ENCODE data around the gene GREB1.

GREB1 gene

DNA sequence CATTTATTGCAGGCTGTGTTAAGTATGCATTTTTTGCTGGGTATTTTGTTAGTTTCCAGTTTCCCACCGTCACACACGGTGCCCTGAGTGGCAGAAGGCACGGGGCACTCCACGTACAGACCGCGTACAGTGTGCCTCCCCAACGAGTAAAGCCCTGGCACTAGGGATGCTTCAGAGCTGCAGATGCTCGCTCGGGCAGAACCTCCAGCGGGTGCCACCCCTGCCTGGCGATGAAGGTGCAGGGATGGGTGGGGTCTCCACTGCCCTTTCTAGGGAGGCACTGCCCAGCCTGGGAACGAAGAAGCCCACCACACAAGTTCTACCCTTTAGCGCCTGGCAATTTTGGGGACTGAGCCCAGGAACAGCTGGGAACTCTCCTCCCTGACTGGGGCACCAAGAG, 4.1 kb downstream of the GREB1 start:
- Histone ChIP-seq H3K27me3 (no peaks in the 10 kb centered on the region), H3K4me3 (ENCODE audit: low read depth, low read length) (no peak overlapping the region), H3K36me3 (no peaks in the 10 kb centered on the region), H3K9me3 (no peaks in the 10 kb centered on the region), H3K4me1 (peaks cover 2% of the 10 kb centered on the region; the same call in 1 of the 2 replicates)
- TF ChIP-seq, protein P1, sequence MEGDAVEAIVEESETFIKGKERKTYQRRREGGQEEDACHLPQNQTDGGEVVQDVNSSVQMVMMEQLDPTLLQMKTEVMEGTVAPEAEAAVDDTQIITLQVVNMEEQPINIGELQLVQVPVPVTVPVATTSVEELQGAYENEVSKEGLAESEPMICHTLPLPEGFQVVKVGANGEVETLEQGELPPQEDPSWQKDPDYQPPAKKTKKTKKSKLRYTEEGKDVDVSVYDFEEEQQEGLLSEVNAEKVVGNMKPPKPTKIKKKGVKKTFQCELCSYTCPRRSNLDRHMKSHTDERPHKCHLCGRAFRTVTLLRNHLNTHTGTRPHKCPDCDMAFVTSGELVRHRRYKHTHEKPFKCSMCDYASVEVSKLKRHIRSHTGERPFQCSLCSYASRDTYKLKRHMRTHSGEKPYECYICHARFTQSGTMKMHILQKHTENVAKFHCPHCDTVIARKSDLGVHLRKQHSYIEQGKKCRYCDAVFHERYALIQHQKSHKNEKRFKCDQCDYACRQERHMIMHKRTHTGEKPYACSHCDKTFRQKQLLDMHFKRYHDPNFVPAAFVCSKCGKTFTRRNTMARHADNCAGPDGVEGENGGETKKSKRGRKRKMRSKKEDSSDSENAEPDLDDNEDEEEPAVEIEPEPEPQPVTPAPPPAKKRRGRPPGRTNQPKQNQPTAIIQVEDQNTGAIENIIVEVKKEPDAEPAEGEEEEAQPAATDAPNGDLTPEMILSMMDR (IDR thresholded peaks at IDR 0.05; ENCODE audit: low read depth, low read length) = no peak
- no peak for DNase-seq

DNA sequence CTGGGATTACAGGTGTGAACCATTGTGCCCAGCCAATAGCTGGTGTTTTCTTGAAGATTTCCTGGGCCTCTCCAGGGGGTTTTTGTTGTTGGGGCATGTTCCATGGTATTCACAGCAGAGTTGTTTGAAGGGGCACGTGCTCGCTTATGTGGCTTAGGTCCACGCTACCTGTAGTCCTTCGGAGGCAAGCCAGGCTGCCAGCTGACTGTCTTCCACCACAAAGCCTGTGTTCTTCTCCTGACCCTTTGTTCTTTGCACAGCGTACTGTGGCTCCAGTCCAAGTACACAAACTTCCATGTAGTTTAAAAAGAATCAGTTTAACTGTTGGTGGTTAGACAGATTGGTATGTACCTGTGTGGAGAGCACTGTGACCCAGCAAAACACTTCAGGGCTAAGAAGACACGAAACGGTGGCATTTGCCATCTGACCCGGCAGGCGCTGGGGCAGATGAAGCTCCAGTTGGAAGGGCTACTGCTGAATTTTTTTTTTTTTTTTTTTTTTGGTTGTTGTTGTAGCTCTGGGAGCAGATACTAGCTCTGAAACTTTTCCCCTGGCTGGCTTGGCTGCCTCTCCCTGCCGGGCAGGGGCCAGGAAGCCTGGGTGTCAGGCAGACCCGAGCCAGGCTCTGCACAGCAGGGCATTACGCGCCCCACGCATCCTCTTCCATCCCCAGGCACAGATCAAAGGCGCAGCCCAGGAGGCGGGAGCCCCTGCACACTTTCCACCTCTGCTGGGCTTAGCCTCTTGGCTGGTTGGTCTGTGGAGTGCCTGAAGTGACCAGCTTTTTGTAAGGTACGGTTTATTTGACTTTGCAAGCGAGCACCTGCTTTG, 5.7 kb downstream of the GREB1 start:
- no peak overlapping the region for H3K4me3 ChIP-seq (ENCODE audit: low read depth, low read length)
- H3K27me3 ChIP-seq = no peaks in the 10 kb centered on the region

DNA sequence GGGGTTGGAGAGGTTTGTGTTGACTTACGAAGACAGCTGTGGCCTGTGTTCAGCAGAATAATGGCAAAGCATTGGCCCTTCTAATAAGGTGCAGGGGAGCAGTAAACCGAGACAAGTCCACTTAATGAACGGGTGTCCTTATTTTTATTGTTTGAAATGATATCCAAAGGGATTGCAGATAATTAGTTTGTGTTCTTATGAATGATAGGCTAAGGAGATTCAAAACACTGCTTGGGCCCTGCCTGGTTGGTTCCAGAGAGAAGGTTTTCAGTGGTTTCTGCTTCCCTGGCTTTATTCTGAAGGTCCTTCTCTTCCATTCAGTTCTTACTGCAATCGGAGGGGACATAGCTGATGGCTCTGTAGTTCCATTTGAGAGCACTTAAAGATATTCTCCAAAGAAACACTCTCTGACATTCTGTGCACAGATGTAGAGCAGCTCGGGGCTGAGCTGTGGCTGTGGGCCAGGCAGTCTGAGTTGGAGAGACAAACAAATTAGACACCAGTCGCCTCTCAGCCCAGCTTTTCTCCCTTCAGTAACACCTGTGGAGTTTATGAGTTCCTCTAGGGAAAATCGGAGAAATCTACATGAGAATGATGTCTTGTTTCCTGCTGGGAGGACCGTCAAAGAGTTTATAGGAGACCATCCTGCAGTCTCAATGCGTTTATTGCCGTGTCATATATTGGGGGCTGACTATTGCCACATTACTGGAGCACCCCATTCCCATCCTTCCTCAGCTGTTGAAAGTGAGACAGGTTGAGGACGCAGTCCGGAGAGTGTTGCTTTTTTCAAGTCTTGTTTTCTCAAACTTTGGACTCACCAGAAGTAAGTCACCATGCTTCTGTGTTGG, 6.5 kb downstream of the GREB1 start:
- Histone ChIP-seq H3K36me3 (no peaks in the 10 kb centered on the region), H3K4me1 (peaks cover 2% of the 10 kb centered on the region; the same call in 1 of the 2 replicates), H3K27me3 (no peaks in the 10 kb centered on the region), H3K4me3 (ENCODE audit: low read depth, low read length) (no peak overlapping the region), H3K9me3 (no peaks in the 10 kb centered on the region)
- TF ChIP-seq, protein P1 (IDR thresholded peaks at IDR 0.05; ENCODE audit: low read depth, low read length) = no peak
- DNase-seq = no peak

More for the DNA sequence above, 5.7 kb downstream of the GREB1 start:
- Histone ChIP-seq H3K4me1 (peaks cover 2% of the 10 kb centered on the region; the same call in 1 of the 2 replicates), H3K9me3 (no peaks in the 10 kb centered on the region), H3K36me3 (no peaks in the 10 kb centered on the region)
- TF ChIP-seq, protein P1 (IDR thresholded peaks at IDR 0.05; ENCODE audit: low read depth, low read length) = no peak
- peak; percentile 42 for DNase-seq

DNA sequence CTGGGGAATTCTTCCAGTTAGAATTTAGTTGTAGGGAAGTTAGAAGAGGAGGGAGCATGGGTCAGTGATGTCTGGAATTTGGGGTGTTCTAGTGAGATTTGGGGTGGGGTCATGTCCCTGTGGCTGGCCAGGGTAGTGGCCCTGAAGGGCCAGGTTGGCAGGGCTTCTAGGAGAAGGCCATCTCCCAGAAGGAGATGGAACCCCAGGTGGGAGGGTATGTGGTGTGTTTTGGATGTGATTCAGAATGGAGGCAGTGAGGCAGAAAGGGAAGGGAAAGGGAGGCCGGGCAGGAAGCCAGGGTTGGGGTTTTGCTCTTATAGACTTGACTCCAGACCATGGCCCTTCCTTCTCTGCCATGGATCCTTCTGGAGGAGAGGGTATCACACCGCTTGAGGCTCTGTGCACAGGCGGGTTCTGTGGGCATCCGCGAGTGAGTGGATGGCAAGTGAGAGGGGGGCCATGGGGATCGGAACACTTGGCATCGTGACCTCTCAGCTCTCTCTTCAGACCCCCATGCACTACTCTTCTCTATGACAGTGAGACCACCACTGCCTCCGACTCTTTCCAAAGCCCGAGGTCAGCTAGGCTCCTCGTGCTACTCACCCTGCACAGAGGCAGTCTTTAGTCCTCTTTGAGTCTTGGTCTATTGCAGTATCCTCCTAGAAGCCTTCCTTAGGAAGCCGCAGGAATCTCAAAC, 7.3 kb downstream of the GREB1 start:
- no peak for DNase-seq
- no peaks in the 10 kb centered on the region for H3K36me3 ChIP-seq
- H3K9me3 ChIP-seq = no peaks in the 10 kb centered on the region
- no peaks in the 10 kb centered on the region; the same call in 1 of the 2 replicates for H3K4me1 ChIP-seq
- no peaks in the 10 kb centered on the region for H3K27me3 ChIP-seq
- TF ChIP-seq, protein P1 (IDR thresholded peaks at IDR 0.05; ENCODE audit: low read depth, low read length) = no peak
- H3K4me3 ChIP-seq (ENCODE audit: low read depth, low read length) = no peak overlapping the region

DNA sequence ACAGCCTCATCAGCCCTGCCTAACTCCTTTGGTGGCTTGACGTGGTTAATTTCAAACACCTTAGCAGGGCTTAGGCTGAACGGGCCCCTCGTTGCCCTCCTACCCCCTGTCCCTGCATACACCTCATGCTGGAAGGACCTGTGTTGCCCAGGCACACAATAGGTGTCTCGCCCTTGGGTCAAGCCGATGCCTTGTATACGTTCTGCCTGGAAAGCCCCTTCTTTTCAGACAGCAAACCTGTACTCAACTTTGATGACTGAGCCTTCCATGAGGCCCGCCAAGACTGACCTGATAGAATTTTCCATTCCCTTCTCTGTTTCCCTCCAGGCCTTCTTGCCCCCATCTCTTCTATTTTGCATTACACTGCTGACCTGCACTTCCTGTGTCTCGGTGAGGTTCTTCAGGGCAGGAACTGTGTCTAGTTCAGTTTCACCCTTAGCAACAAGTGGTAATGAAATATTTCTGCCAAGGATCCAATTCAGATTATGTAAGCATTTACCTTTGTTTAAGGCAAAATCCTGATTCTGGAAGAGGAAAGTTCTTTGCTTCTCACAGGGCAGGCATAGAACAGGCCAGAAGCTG, 7.9 kb downstream of the GREB1 start:
- TF ChIP-seq, protein P1 (IDR thresholded peaks at IDR 0.05; ENCODE audit: low read depth, low read length) = no peak
- DNase-seq = no peak
- no peaks in the 10 kb centered on the region for H3K4me1 ChIP-seq
- H3K9me3 ChIP-seq = no peaks in the 10 kb centered on the region
- no peaks in the 10 kb centered on the region for H3K36me3 ChIP-seq
- H3K4me3 ChIP-seq (ENCODE audit: low read depth, low read length) = no peak overlapping the region
- no peaks in the 10 kb centered on the region for H3K27me3 ChIP-seq
